ENCODE data around the gene PLXNA2. TPM values are rescaled to one million over a fixed set of nuclear protein-coding genes. Genes with fewer than 3 reads are reported as not detected.

The PLXNA2 gene
- total RNA-seq, 2 experiments from 2014 or later, result 0.23 TPM; not detected in 1

- Histone ChIP-seq H3K36me3 (ENCODE audit: insufficient read depth, low read length) (no peaks in the 10 kb centered on the region), H3K9me3 (ENCODE audit: low read length) (no peaks in the 10 kb centered on the region), H4K20me1 (ENCODE audit: insufficient read depth, low read length) (no peaks in the 10 kb centered on the region), H3K4me1 (ENCODE audit: insufficient read depth, low read length, poor library complexity, severe bottlenecking) (no peaks in the 10 kb centered on the region), H3K4me2 (ENCODE audit: low read length) (no peak overlapping the region), H3K27ac (ENCODE audit: low read depth, low read length, poor library complexity, severe bottlenecking) (no peak overlapping the region), H3K4me3 (ENCODE audit: low read depth, low read length, poor library complexity, severe bottlenecking) (no peak overlapping the region), H2AFZ (ENCODE audit: low read length) (no peak overlapping the region), H3K9me2 (ENCODE audit: insufficient read depth, low read length) (no peaks in the 10 kb centered on the region), H3K79me2 (ENCODE audit: insufficient read depth, low read depth, low read length) (no peaks in the 10 kb centered on the region)
- TF ChIP-seq CTCF (conservative IDR thresholded peaks at IDR 0.05; ENCODE audit: low read length) (no peak), EZH2phosphoT487 (IDR thresholded peaks at IDR 0.05; ENCODE audit: borderline replicate concordance, low read depth, low read length) (no peak)
- CTCF ChIA-PET (ENCODE audit: unreplicated experiment), result interaction anchor here (1.3 kb wide), 1 partner anchor 39 kb away, joined by 3 read pairs; no protein-coding TSS in a partner anchor
- intact Hi-C loops (cut with micrococcal nuclease; ENCODE audit: unreplicated experiment), result no loop called here
- POLR2A ChIA-PET, result interaction anchor here (0.6 to 1.2 kb wide), 2 partner anchors 15 to 145 kb away, joined by 3 read pairs; no protein-coding TSS in a partner anchor
- no peak for DNase-seq (ENCODE audit: low spot score)
- BruUV-seq (replicated peaks), result no TSS peak
Observed at GRCh38 chr1:208042041-208042615, 202.1 kb downstream of the PLXNA2 start.

GRCh38 chr1:208041505-208041904 lies 202.7 kb downstream of the PLXNA2 start:
- Histone ChIP-seq H2AFZ (ENCODE audit: low read length) (no peak overlapping the region), H3K79me2 (ENCODE audit: insufficient read depth, low read depth, low read length) (no peaks in the 10 kb centered on the region), H3K27ac (ENCODE audit: low read depth, low read length, poor library complexity, severe bottlenecking) (no peak overlapping the region), H3K4me1 (ENCODE audit: insufficient read depth, low read length, poor library complexity, severe bottlenecking) (no peaks in the 10 kb centered on the region), H4K20me1 (ENCODE audit: insufficient read depth, low read length) (no peaks in the 10 kb centered on the region), H3K9me3 (ENCODE audit: low read length) (no peaks in the 10 kb centered on the region), H3K4me2 (ENCODE audit: low read length) (no peak overlapping the region), H3K36me3 (ENCODE audit: insufficient read depth, low read length) (no peaks in the 10 kb centered on the region), H3K4me3 (ENCODE audit: low read depth, low read length, poor library complexity, severe bottlenecking) (no peak overlapping the region), H3K9me2 (ENCODE audit: insufficient read depth, low read length) (no peaks in the 10 kb centered on the region)
- DNase-seq (ENCODE audit: low spot score), result no peak
- ChIA-PET POLR2A (interaction anchor here (0.6 kb wide), 2 partner anchors 146 to 1171 kb away, joined by 3 to 4 read pairs; no protein-coding TSS in a partner anchor), CTCF (ENCODE audit: unreplicated experiment) (interaction anchor here (0.6 to 1.3 kb wide), 2 partner anchors 10 to 38 kb away, joined by 3 read pairs; no protein-coding TSS in a partner anchor)
- intact Hi-C loops (cut with micrococcal nuclease; ENCODE audit: unreplicated experiment), result no loop called here
- TF ChIP-seq EZH2phosphoT487 (IDR thresholded peaks at IDR 0.05; ENCODE audit: borderline replicate concordance, low read depth, low read length), result no peak
- TF ChIP-seq CTCF (conservative IDR thresholded peaks at IDR 0.05; ENCODE audit: low read length), result no peak
- no TSS peak for BruUV-seq (replicated peaks)

- no peak for DNase-seq (ENCODE audit: low spot score)
- no TSS peak for BruUV-seq (replicated peaks)
- no peak overlapping the region for H3K4me3 ChIP-seq (ENCODE audit: low read depth, low read length, poor library complexity, severe bottlenecking)
- no peak overlapping the region for H2AFZ ChIP-seq (ENCODE audit: low read length)
- no peak for TF ChIP-seq CTCF (conservative IDR thresholded peaks at IDR 0.05; ENCODE audit: low read length)
- TF ChIP-seq EZH2phosphoT487 (IDR thresholded peaks at IDR 0.05; ENCODE audit: borderline replicate concordance, low read depth, low read length), result no peak
- H3K4me1 ChIP-seq (ENCODE audit: insufficient read depth, low read length, poor library complexity, severe bottlenecking), result no peaks in the 10 kb centered on the region
- H3K9me2 ChIP-seq (ENCODE audit: insufficient read depth, low read length), result no peaks in the 10 kb centered on the region
- intact Hi-C loops (cut with micrococcal nuclease; ENCODE audit: unreplicated experiment), result no loop called here
- no peaks in the 10 kb centered on the region for H3K79me2 ChIP-seq (ENCODE audit: insufficient read depth, low read depth, low read length)
- ChIA-PET CTCF (ENCODE audit: unreplicated experiment) (interaction anchor here (0.6 to 1.3 kb wide), 2 partner anchors 10 to 37 kb away, joined by 3 read pairs; no protein-coding TSS in a partner anchor), POLR2A (interaction anchor here (0.6 kb wide), 1 partner anchor 1171 kb away, joined by 4 read pairs; no protein-coding TSS in a partner anchor)
- H3K9me3 ChIP-seq (ENCODE audit: low read length), result no peaks in the 10 kb centered on the region
- no peaks in the 10 kb centered on the region for H3K36me3 ChIP-seq (ENCODE audit: insufficient read depth, low read length)
- H4K20me1 ChIP-seq (ENCODE audit: insufficient read depth, low read length), result no peaks in the 10 kb centered on the region
- H3K27ac ChIP-seq (ENCODE audit: low read depth, low read length, poor library complexity, severe bottlenecking), result no peak overlapping the region
- H3K4me2 ChIP-seq (ENCODE audit: low read length), result no peak overlapping the region
Observed at GRCh38 chr1:208040821-208041297, 203.3 kb downstream of the PLXNA2 start.

Data from OCI-LY7 (cell line).